MM.1S (cell line): Measurements from ENCODE around the gene MYH3.

Source experiments
- EZH2phosphoT487 ChIP-seq: fragments of 300-600 bp; sonication (generic); IDR thresholded peaks from 2 replicates; pipeline ENCODE4 v1.6.1; 2018; ENCODE audit warnings: antibody characterized with exemption, low read length
- TF ChIP-seq, protein P1 (sequence below): fragments of 300-600 bp; sonication (generic); IDR thresholded peaks from 2 replicates; pipeline ENCODE4 v1.5.1; 2016; ENCODE audit warnings: antibody characterized with exemption, low read length, mixed read lengths

DNA sequence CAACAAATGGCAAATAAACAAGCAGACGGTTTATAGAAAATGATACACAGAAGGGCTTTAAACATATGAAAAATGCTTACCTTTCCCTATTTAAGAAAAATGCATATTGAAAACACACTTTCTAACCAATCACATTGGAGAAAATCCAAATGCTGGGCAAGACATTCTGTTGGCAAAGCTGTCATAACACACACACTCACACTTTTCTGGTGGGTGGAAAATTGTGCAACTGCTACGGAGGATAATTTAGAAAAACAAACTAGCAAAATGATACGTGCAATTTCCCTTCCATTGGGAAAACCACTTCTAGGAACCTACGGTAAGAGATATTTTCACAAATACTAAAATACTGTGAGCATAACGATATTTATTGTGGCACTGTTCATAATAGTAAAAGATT, 9.8 kb upstream of the MYH3 start:
- TF ChIP-seq, protein P1, sequence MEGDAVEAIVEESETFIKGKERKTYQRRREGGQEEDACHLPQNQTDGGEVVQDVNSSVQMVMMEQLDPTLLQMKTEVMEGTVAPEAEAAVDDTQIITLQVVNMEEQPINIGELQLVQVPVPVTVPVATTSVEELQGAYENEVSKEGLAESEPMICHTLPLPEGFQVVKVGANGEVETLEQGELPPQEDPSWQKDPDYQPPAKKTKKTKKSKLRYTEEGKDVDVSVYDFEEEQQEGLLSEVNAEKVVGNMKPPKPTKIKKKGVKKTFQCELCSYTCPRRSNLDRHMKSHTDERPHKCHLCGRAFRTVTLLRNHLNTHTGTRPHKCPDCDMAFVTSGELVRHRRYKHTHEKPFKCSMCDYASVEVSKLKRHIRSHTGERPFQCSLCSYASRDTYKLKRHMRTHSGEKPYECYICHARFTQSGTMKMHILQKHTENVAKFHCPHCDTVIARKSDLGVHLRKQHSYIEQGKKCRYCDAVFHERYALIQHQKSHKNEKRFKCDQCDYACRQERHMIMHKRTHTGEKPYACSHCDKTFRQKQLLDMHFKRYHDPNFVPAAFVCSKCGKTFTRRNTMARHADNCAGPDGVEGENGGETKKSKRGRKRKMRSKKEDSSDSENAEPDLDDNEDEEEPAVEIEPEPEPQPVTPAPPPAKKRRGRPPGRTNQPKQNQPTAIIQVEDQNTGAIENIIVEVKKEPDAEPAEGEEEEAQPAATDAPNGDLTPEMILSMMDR, result no peak
- TF ChIP-seq EZH2phosphoT487, result no peak
